Measurements from ENCODE around the gene NBEAL2.

- TF ChIP-seq, protein P1, sequence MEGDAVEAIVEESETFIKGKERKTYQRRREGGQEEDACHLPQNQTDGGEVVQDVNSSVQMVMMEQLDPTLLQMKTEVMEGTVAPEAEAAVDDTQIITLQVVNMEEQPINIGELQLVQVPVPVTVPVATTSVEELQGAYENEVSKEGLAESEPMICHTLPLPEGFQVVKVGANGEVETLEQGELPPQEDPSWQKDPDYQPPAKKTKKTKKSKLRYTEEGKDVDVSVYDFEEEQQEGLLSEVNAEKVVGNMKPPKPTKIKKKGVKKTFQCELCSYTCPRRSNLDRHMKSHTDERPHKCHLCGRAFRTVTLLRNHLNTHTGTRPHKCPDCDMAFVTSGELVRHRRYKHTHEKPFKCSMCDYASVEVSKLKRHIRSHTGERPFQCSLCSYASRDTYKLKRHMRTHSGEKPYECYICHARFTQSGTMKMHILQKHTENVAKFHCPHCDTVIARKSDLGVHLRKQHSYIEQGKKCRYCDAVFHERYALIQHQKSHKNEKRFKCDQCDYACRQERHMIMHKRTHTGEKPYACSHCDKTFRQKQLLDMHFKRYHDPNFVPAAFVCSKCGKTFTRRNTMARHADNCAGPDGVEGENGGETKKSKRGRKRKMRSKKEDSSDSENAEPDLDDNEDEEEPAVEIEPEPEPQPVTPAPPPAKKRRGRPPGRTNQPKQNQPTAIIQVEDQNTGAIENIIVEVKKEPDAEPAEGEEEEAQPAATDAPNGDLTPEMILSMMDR (IDR thresholded peaks at IDR 0.05), result no peak
- TF ChIP-seq POLR2A (IDR thresholded peaks at IDR 0.05), result no peak
- TF ChIP-seq POLR2AphosphoS5 (IDR thresholded peaks at IDR 0.05), result no peak
These were observed 24.2 kb downstream of the NBEAL2 start for GRCh38 chr3:47003461-47004368.
